Adipocyte (in vitro differentiated cells): Measurements from ENCODE around the gene EBF4.

Source experiments
- DNase-seq: peaks from one replicate; pipeline ENCODE4 v3.0.0-alpha.2; 2015; ENCODE audit warnings: low read depth
- H3K27me3 ChIP-seq: replicated peaks from 2 replicates; pipeline ENCODE4 v1.7.0; 2013; ENCODE audit warnings: mild to moderate bottlenecking, low read length, moderate library complexity; ENCODE audit not compliant: control insufficient read depth, insufficient read depth
- H3K36me3 ChIP-seq: 2 replicates; pipeline ENCODE4 v1.7.0; 2013; ENCODE audit warnings: low read length, mild to moderate bottlenecking, moderate library complexity; ENCODE audit not compliant: control insufficient read depth, insufficient read depth, severe bottlenecking
- H3K4me1 ChIP-seq: 2 replicates; pipeline ENCODE4 v1.7.0; 2013; ENCODE audit warnings: mild to moderate bottlenecking, low read length, moderate library complexity; ENCODE audit not compliant: control insufficient read depth, insufficient read depth
- H3K4me3 ChIP-seq: 2 replicates; pipeline ENCODE4 v1.7.0; 2013; ENCODE audit warnings: mild to moderate bottlenecking, low read length, moderate library complexity
- H3K9ac ChIP-seq: 2 replicates; pipeline ENCODE4 v1.7.0; 2013; ENCODE audit warnings: mild to moderate bottlenecking, low read length, moderate library complexity
- H3K9me3 ChIP-seq: 2 replicates; pipeline ENCODE4 v1.7.0; 2013; ENCODE audit warnings: mild to moderate bottlenecking, low read length, moderate library complexity; ENCODE audit not compliant: control insufficient read depth

Gene EBF4

GRCh38 chr20:2692036-2692885 lies at the start of gene EBF4:
EBF4 (plus strand) TSS chr20:2692780; CDS start chr20:2693646, 866 bp downstream.
- Histone ChIP-seq H3K4me1 (no peaks in the 10 kb centered on the region), H3K27me3 (peaks cover 40% of the 10 kb centered on the region), H3K9me3 (no peaks in the 10 kb centered on the region), H3K9ac (no peak within 1 kb of the TSS), H3K36me3 (no peaks in the 10 kb centered on the region), H3K4me3 (no peak within 1 kb of the TSS)
- DNase-seq, result peak; percentile 75

GRCh38 chr20:2643708-2644107 lies 48.9 kb upstream of the EBF4 start:
- H3K4me1 ChIP-seq, result no peaks in the 10 kb centered on the region
- no peak for DNase-seq
- H3K36me3 ChIP-seq, result peaks cover 10% of the 10 kb centered on the region
- H3K9ac ChIP-seq, result no peak overlapping the region
- no peaks in the 10 kb centered on the region for H3K27me3 ChIP-seq
- H3K9me3 ChIP-seq, result no peaks in the 10 kb centered on the region
- no peak overlapping the region for H3K4me3 ChIP-seq

GRCh38 chr20:2651772-2652723 lies 40.5 kb upstream of the EBF4 start, which contains the start of gene NOP56:
NOP56 (plus strand) TSS chr20:2652632; CDS start chr20:2652661, 29 bp downstream.
- Histone ChIP-seq H3K36me3 (peaks cover 32% of the 10 kb centered on the region), H3K9ac (peak within 1 kb of the TSS; percentile 94), H3K27me3 (no peaks in the 10 kb centered on the region), H3K9me3 (no peaks in the 10 kb centered on the region), H3K4me1 (peaks cover 21% of the 10 kb centered on the region), H3K4me3 (peak within 1 kb of the TSS; percentile 96)
- DNase-seq, result peak; percentile 97

GRCh38 chr20:2652724-2653555 lies 39.6 kb upstream of the EBF4 start:
- peaks cover 41% of the 10 kb centered on the region for H3K36me3 ChIP-seq
- peak; percentile 64 for DNase-seq

GRCh38 chr20:2653556-2654383 lies 38.8 kb upstream of the EBF4 start:
- H3K4me3 ChIP-seq, result peak overlapping the region; percentile 96
- peaks cover 21% of the 10 kb centered on the region for H3K4me1 ChIP-seq
- peak overlapping the region; percentile 94 for H3K9ac ChIP-seq
- H3K36me3 ChIP-seq, result peaks cover 50% of the 10 kb centered on the region
- DNase-seq, result no peak
- H3K27me3 ChIP-seq, result no peaks in the 10 kb centered on the region
- H3K9me3 ChIP-seq, result no peaks in the 10 kb centered on the region

More at GRCh38 chr20:2652724-2653555, 39.6 kb upstream of the EBF4 start:
- no peaks in the 10 kb centered on the region for H3K27me3 ChIP-seq
- peaks cover 21% of the 10 kb centered on the region for H3K4me1 ChIP-seq
- H3K9me3 ChIP-seq, result no peaks in the 10 kb centered on the region
- H3K4me3 ChIP-seq, result peak overlapping the region; percentile 96
- H3K9ac ChIP-seq, result peak overlapping the region; percentile 94

- peak overlapping the region; percentile 94 for H3K9ac ChIP-seq
- DNase-seq, result no peak
- H3K36me3 ChIP-seq, result peaks cover 56% of the 10 kb centered on the region
- H3K27me3 ChIP-seq, result no peaks in the 10 kb centered on the region
- peaks cover 21% of the 10 kb centered on the region for H3K4me1 ChIP-seq
- peak overlapping the region; percentile 96 for H3K4me3 ChIP-seq
- no peaks in the 10 kb centered on the region for H3K9me3 ChIP-seq
Measured at GRCh38 chr20:2654384-2654822, 38.2 kb upstream of the EBF4 start.

GRCh38 chr20:2654831-2655230 lies 37.7 kb upstream of the EBF4 start:
- Histone ChIP-seq H3K36me3 (peaks cover 60% of the 10 kb centered on the region), H3K4me3 (peak overlapping the region; percentile 96)
- no peak for DNase-seq

GRCh38 chr20:2655331-2656116 lies 37.1 kb upstream of the EBF4 start:
- peaks cover 67% of the 10 kb centered on the region for H3K36me3 ChIP-seq
- peak overlapping the region; percentile 94 for H3K9ac ChIP-seq
- peaks cover 21% of the 10 kb centered on the region for H3K4me1 ChIP-seq
- H3K9me3 ChIP-seq, result no peaks in the 10 kb centered on the region
- no peak for DNase-seq
- H3K4me3 ChIP-seq, result no peak overlapping the region
- H3K27me3 ChIP-seq, result no peaks in the 10 kb centered on the region

More at GRCh38 chr20:2654831-2655230, 37.7 kb upstream of the EBF4 start:
- no peaks in the 10 kb centered on the region for H3K9me3 ChIP-seq
- H3K27me3 ChIP-seq, result no peaks in the 10 kb centered on the region
- peak overlapping the region; percentile 94 for H3K9ac ChIP-seq
- H3K4me1 ChIP-seq, result peaks cover 21% of the 10 kb centered on the region

- Histone ChIP-seq H3K36me3 (peaks cover 75% of the 10 kb centered on the region), H3K4me1 (peaks cover 14% of the 10 kb centered on the region), H3K9me3 (no peaks in the 10 kb centered on the region), H3K4me3 (no peak overlapping the region), H3K27me3 (no peaks in the 10 kb centered on the region), H3K9ac (peak overlapping the region; percentile 27)
- no peak for DNase-seq
Measured at GRCh38 chr20:2656471-2657117, 36.0 kb upstream of the EBF4 start.
